Vagina (tissue), 2 donors: Measurements from ENCODE around the gene TJAP1. TPM values are rescaled to one million over a fixed set of nuclear protein-coding genes. Genes with fewer than 3 reads are reported as not detected.

Source experiments
- DNase-seq, 2 donors: peaks; one replicate each; pipeline ENCODE4 v3.0.0-alpha.2; 2017; ENCODE audit errors: extremely low spot score in 2 of 2
- H3K27ac ChIP-seq: fragments of 200-600 bp; sonication (generic); one replicate; pipeline ENCODE4 v1.5.1; 2019
- H3K27me3 ChIP-seq: fragments of 200-600 bp; sonication (generic); one replicate; pipeline ENCODE4 v1.5.1; 2019
- H3K36me3 ChIP-seq, 2 donors: fragments of 200-600 bp; sonication (generic); one replicate each; pipeline ENCODE4 v1.5.1; 2017 to 2019
- H3K4me1 ChIP-seq: fragments of 200-600 bp; sonication (generic); one replicate; pipeline ENCODE4 v1.5.1; 2019
- H3K4me3 ChIP-seq, 2 donors: fragments of 200-600 bp; sonication (generic); 1 replicate in 1 of 2; 2 replicates in 1 of 2; pipeline ENCODE4 v1.5.1; 2016 to 2019
- H3K9me3 ChIP-seq: fragments of 200-600 bp; sonication (generic); one replicate; pipeline ENCODE4 v1.5.1; 2019
- CTCF ChIP-seq, 3 experiments: fragments of 450-650 bp in 2 of 3; fragments of 200-600 bp in 1 of 3; sonication (generic) in 1 of 3; IDR thresholded peaks; one replicate each; pipeline ENCODE4 v1.5.1; 2017 to 2019; ENCODE audit warnings: antibody characterized with exemption in 3 of 3, mild to moderate bottlenecking in 2 of 3, moderate library complexity in 2 of 3
- POLR2A ChIP-seq, 2 donors: fragments of 450-650 bp; IDR thresholded peaks; one replicate each; pipeline ENCODE4 v1.6.1; 2017; ENCODE audit warnings: antibody characterized with exemption in 2 of 2, mild to moderate bottlenecking in 2 of 2, moderate library complexity in 2 of 2
- POLR2AphosphoS5 ChIP-seq, 2 donors: sonication (generic); formaldehyde crosslinking; IDR thresholded peaks; one replicate each; pipeline ENCODE4 v1.9.0; 2017; ENCODE audit warnings: antibody characterized with exemption in 2 of 2, mild to moderate bottlenecking in 2 of 2, low read depth in 1 of 2; ENCODE audit not compliant: insufficient read depth in 1 of 2
- intact Hi-C: fragments of 100-400 bp; cut with DNase I; formaldehyde crosslinking; loops from one replicate; pipeline ENCODE4 v1.15.1; 2023
- total RNA-seq: library from RNA; depleted of rRNA; stranded (reverse); fragments of >200 nt; gene quantifications from one replicate; pipeline ENCODE4 v1.2.3, GENCODE V29; 2016

Gene TJAP1
- total RNA-seq, 1 donor from 2014 or later: 27.5 TPM

GRCh38 chr6:43516367-43516696 lies 39.0 kb downstream of the TJAP1 start:
- TF ChIP-seq POLR2AphosphoS5 (IDR thresholded peaks at IDR 0.05; ENCODE audit: insufficient read depth in 1 of 2, low read depth in 1 of 2) (no peak), POLR2A (IDR thresholded peaks at IDR 0.05) (no peak), CTCF (IDR thresholded peaks at IDR 0.05) (no peak)
- Histone ChIP-seq H3K27ac (peak overlapping the region; percentile 80), H3K27me3 (no peaks in the 10 kb centered on the region), H3K4me3 (peak overlapping the region; percentile 79 to 84), H3K36me3 (peaks cover 0 to 59% of the 10 kb centered on the region in 2 donors), H3K4me1 (peaks cover 44% of the 10 kb centered on the region), H3K9me3 (no peaks in the 10 kb centered on the region)
- no peak for DNase-seq
- intact Hi-C loops: no loop called here

- intact Hi-C loops: no loop called here
- DNase-seq: peak in 1 of 2 donors; percentile 98
- TF ChIP-seq POLR2A (IDR thresholded peaks at IDR 0.05): peak in 1 of 2 donors; percentile 31
- peak; percentile 79 to 97 for TF ChIP-seq POLR2AphosphoS5 (IDR thresholded peaks at IDR 0.05; ENCODE audit: insufficient read depth in 1 of 2, low read depth in 1 of 2)
- TF ChIP-seq CTCF (IDR thresholded peaks at IDR 0.05): no peak
- no peaks in the 10 kb centered on the region for H3K9me3 ChIP-seq
- no peaks in the 10 kb centered on the region for H3K27me3 ChIP-seq
- H3K4me3 ChIP-seq: peak within 1 kb of the TSS; percentile 79 to 84
- peak within 1 kb of the TSS; percentile 80 for H3K27ac ChIP-seq
- H3K4me1 ChIP-seq: peaks cover 44% of the 10 kb centered on the region
- H3K36me3 ChIP-seq: peaks cover 0 to 62% of the 10 kb centered on the region in 2 donors
These were observed 39.5 kb downstream of the TJAP1 start, which contains the start of the genes POLR1C and YIPF3 for GRCh38 chr6:43516697-43517504. TSS of gene POLR1C (plus strand) at chr6:43517089. CDS start at chr6:43517110, 21 bp downstream. TSS of gene YIPF3 (minus strand) at chr6:43516926. CDS start at chr6:43516807, 119 bp downstream.

GRCh38 chr6:43517505-43518357 lies 40.4 kb downstream of the TJAP1 start:
- Histone ChIP-seq H3K9me3 (no peaks in the 10 kb centered on the region), H3K4me1 (peaks cover 44% of the 10 kb centered on the region), H3K27me3 (no peaks in the 10 kb centered on the region), H3K36me3 (peaks cover 0 to 60% of the 10 kb centered on the region in 2 donors), H3K4me3 (peak overlapping the region; percentile 79 to 84), H3K27ac (peak overlapping the region; percentile 3)
- intact Hi-C loops: no loop called here
- DNase-seq: no peak
- TF ChIP-seq POLR2AphosphoS5 (IDR thresholded peaks at IDR 0.05; ENCODE audit: insufficient read depth in 1 of 2, low read depth in 1 of 2) (no peak), CTCF (IDR thresholded peaks at IDR 0.05) (no peak), POLR2A (IDR thresholded peaks at IDR 0.05) (no peak)

- no peak overlapping the region for H3K27ac ChIP-seq
- DNase-seq: no peak
- intact Hi-C loops: no loop called here
- H3K4me1 ChIP-seq: peaks cover 33% of the 10 kb centered on the region
- H3K36me3 ChIP-seq: peaks cover 0 to 60% of the 10 kb centered on the region in 2 donors
- TF ChIP-seq CTCF (IDR thresholded peaks at IDR 0.05) (no peak), POLR2A (IDR thresholded peaks at IDR 0.05) (no peak), POLR2AphosphoS5 (IDR thresholded peaks at IDR 0.05; ENCODE audit: insufficient read depth in 1 of 2, low read depth in 1 of 2) (no peak)
- H3K4me3 ChIP-seq: no peak overlapping the region
- H3K9me3 ChIP-seq: no peaks in the 10 kb centered on the region
- no peaks in the 10 kb centered on the region for H3K27me3 ChIP-seq
These were observed 42.7 kb downstream of the TJAP1 start for GRCh38 chr6:43520097-43520496.
